Activated effector memory CD4-positive, alpha-beta T cell treated with anti-CD3 and anti-CD28 coated beads, Interleukin-2, amount 50 U/mL, for 16 hours (primary cell): ENCODE results near the gene MAP4K2.
"Not testable (repeated sequence)": the region's sequence is repeated elsewhere in the genome, so short reads cannot be mapped to it uniquely, and the experiment has no call there.

Experiments used
- DNase-seq: peaks from one replicate; pipeline ENCODE4 v3.0.0-alpha.2; 2020

MAP4K2 gene

GRCh38 chr11:64838600-64839334 lies 35.8 kb upstream of the MAP4K2 start:
- no peak for DNase-seq

- DNase-seq = no peak
Observed at GRCh38 chr11:64837887-64838351, 34.9 kb upstream of the MAP4K2 start.

- no peak for DNase-seq
Observed at GRCh38 chr11:64836448-64837072, 33.5 kb upstream of the MAP4K2 start.

GRCh38 chr11:64835616-64836447 lies 32.8 kb upstream of the MAP4K2 start:
- no peak for DNase-seq

GRCh38 chr11:64834723-64835615 lies 32.0 kb upstream of the MAP4K2 start:
- no peak for DNase-seq

- no peak for DNase-seq
Observed at GRCh38 chr11:64834031-64834722, 31.2 kb upstream of the MAP4K2 start.

GRCh38 chr11:64833509-64833908 lies 30.5 kb upstream of the MAP4K2 start:
- no peak for DNase-seq

GRCh38 chr11:64833198-64833502 lies 30.1 kb upstream of the MAP4K2 start:
- DNase-seq = no peak

- no peak for DNase-seq
Observed at GRCh38 chr11:64832467-64833197, 29.6 kb upstream of the MAP4K2 start.

- DNase-seq = no peak
Observed at GRCh38 chr11:64831411-64831891, 28.4 kb upstream of the MAP4K2 start.

GRCh38 chr11:64829536-64830251 lies 26.7 kb upstream of the MAP4K2 start:
- DNase-seq = no peak

GRCh38 chr11:64827451-64827839 lies 24.4 kb upstream of the MAP4K2 start:
- DNase-seq = no peak

- DNase-seq = no peak
Observed at GRCh38 chr11:64826578-64827450, 23.8 kb upstream of the MAP4K2 start.

GRCh38 chr11:64826062-64826461 lies 23.0 kb upstream of the MAP4K2 start:
- no peak for DNase-seq

GRCh38 chr11:64823568-64824119 lies 20.6 kb upstream of the MAP4K2 start:
- no peak for DNase-seq

GRCh38 chr11:64817476-64817875 lies 14.5 kb upstream of the MAP4K2 start:
- DNase-seq = no peak

- DNase-seq = not testable (repeated sequence)
Observed at GRCh38 chr11:64815433-64815832, 12.4 kb upstream of the MAP4K2 start.

- DNase-seq = no peak
Observed at GRCh38 chr11:64814712-64815187, 11.7 kb upstream of the MAP4K2 start.

GRCh38 chr11:64813826-64814225 lies 10.8 kb upstream of the MAP4K2 start:
- no peak for DNase-seq
